ENCODE measurements around the gene ABCD2. TPM values are rescaled to one million over a fixed set of nuclear protein-coding genes. Genes with fewer than 3 reads are reported as not detected.

The ABCD2 gene
- total RNA-seq, 3 donors from 2014 or later (not counting 1 experiment from before 2014, with no cell fraction given): 0.35 to 2.4 (median 0.75) TPM

GRCh38 chr12:39575498-39575875, 44.1 kb downstream of the ABCD2 start:
- Mint-ChIP-seq H3K9me3 (no peaks in the 10 kb centered on the region), H3K4me1 (no peaks in the 10 kb centered on the region), H3K4me3 (no peak overlapping the region), H3K27me3 (ENCODE audit: low read depth in 2 of 2) (no peaks in the 10 kb centered on the region), H3K27ac (no peak overlapping the region), H3K36me3 (no peaks in the 10 kb centered on the region)
- no peak overlapping the region for H3K4me3 ChIP-seq (ENCODE audit: low read length)
- H3K27me3 ChIP-seq (ENCODE audit: control insufficient read depth, insufficient read depth, low read length): no peaks in the 10 kb centered on the region
- ATAC-seq (no peak), DNase-seq (no peak)
- no peaks in the 10 kb centered on the region for H3K4me1 ChIP-seq (ENCODE audit: control insufficient read depth, insufficient read depth, low read length)
- no peaks in the 10 kb centered on the region for H3K36me3 ChIP-seq (ENCODE audit: control insufficient read depth, insufficient read depth, low read length)
- no peak overlapping the region for H3K27ac ChIP-seq (ENCODE audit: low read length)
- H3K9me3 ChIP-seq (ENCODE audit: control insufficient read depth, insufficient read depth, low read length): no peaks in the 10 kb centered on the region
- no CpG with 5 or more reads among the region's 1 CpG for WGBS (ENCODE audit: insufficient coverage)
- intact Hi-C loops (cut with micrococcal nuclease): no loop called here
- TF ChIP-seq CTCF (IDR thresholded peaks at IDR 0.05): no peak

GRCh38 chr12:39574785-39575497, 44.7 kb downstream of the ABCD2 start:
- Histone ChIP-seq H3K27me3 (ENCODE audit: control insufficient read depth, insufficient read depth, low read length) (no peaks in the 10 kb centered on the region), H3K4me3 (ENCODE audit: low read length) (no peak overlapping the region), H3K36me3 (ENCODE audit: control insufficient read depth, insufficient read depth, low read length) (no peaks in the 10 kb centered on the region), H3K4me1 (ENCODE audit: control insufficient read depth, insufficient read depth, low read length) (no peaks in the 10 kb centered on the region), H3K27ac (ENCODE audit: low read length) (no peak overlapping the region), H3K9me3 (ENCODE audit: control insufficient read depth, insufficient read depth, low read length) (no peaks in the 10 kb centered on the region)
- DNase-seq: no peak
- WGBS (ENCODE audit: insufficient coverage): 94% methylated on average over 2 of the region's 4 CpGs
- no peak overlapping the region for H3K4me3 Mint-ChIP-seq
- no peak for TF ChIP-seq CTCF (IDR thresholded peaks at IDR 0.05)
- no peaks in the 10 kb centered on the region for H3K4me1 Mint-ChIP-seq
- H3K9me3 Mint-ChIP-seq: no peaks in the 10 kb centered on the region
- no peak overlapping the region for H3K27ac Mint-ChIP-seq
- no peaks in the 10 kb centered on the region for H3K36me3 Mint-ChIP-seq
- no peak for ATAC-seq
- H3K27me3 Mint-ChIP-seq (ENCODE audit: low read depth in 2 of 2): no peaks in the 10 kb centered on the region
- intact Hi-C loops (cut with micrococcal nuclease): no loop called here

GRCh38 chr12:39574378-39574777, 45.2 kb downstream of the ABCD2 start:
- Mint-ChIP-seq H3K4me3 (no peak overlapping the region), H3K36me3 (no peaks in the 10 kb centered on the region), H3K27me3 (ENCODE audit: low read depth in 2 of 2) (no peaks in the 10 kb centered on the region), H3K4me1 (no peaks in the 10 kb centered on the region), H3K9me3 (no peaks in the 10 kb centered on the region), H3K27ac (no peak overlapping the region)
- no CpG with 5 or more reads among the region's 1 CpG for WGBS (ENCODE audit: insufficient coverage)
- H3K27ac ChIP-seq (ENCODE audit: low read length): no peak overlapping the region
- TF ChIP-seq CTCF (IDR thresholded peaks at IDR 0.05): no peak
- intact Hi-C loops (cut with micrococcal nuclease): no loop called here
- peaks cover 2% of the 10 kb centered on the region for H3K36me3 ChIP-seq (ENCODE audit: control insufficient read depth, insufficient read depth, low read length)
- no peaks in the 10 kb centered on the region for H3K27me3 ChIP-seq (ENCODE audit: control insufficient read depth, insufficient read depth, low read length)
- ATAC-seq: no peak
- no peaks in the 10 kb centered on the region for H3K4me1 ChIP-seq (ENCODE audit: control insufficient read depth, insufficient read depth, low read length)
- H3K9me3 ChIP-seq (ENCODE audit: control insufficient read depth, insufficient read depth, low read length): peaks cover under 1% of the 10 kb centered on the region
- no peak for DNase-seq
- no peak overlapping the region for H3K4me3 ChIP-seq (ENCODE audit: low read length)

- Mint-ChIP-seq H3K27me3 (ENCODE audit: low read depth in 2 of 2) (no peaks in the 10 kb centered on the region), H3K4me3 (no peak overlapping the region), H3K36me3 (no peaks in the 10 kb centered on the region), H3K4me1 (no peaks in the 10 kb centered on the region), H3K9me3 (no peaks in the 10 kb centered on the region), H3K27ac (no peak overlapping the region)
- Histone ChIP-seq H3K27ac (ENCODE audit: low read length) (no peak overlapping the region), H3K9me3 (ENCODE audit: control insufficient read depth, insufficient read depth, low read length) (peaks cover 5% of the 10 kb centered on the region), H3K36me3 (ENCODE audit: control insufficient read depth, insufficient read depth, low read length) (peaks cover 2% of the 10 kb centered on the region), H3K27me3 (ENCODE audit: control insufficient read depth, insufficient read depth, low read length) (no peaks in the 10 kb centered on the region), H3K4me1 (ENCODE audit: control insufficient read depth, insufficient read depth, low read length) (no peaks in the 10 kb centered on the region), H3K4me3 (ENCODE audit: low read length) (no peak overlapping the region)
- TF ChIP-seq CTCF (IDR thresholded peaks at IDR 0.05): no peak
- no peak for ATAC-seq
- WGBS (ENCODE audit: insufficient coverage): 80% methylated on average over 1 of the region's 2 CpGs
- intact Hi-C loops (cut with micrococcal nuclease): no loop called here
- DNase-seq: no peak
Observed at GRCh38 chr12:39573971-39574370, 45.6 kb downstream of the ABCD2 start.
